WERI-Rb-1 (cell line): ENCODE measurements around the gene CEBPA.

Experiments
- DNase-seq: peaks from one replicate; pipeline ENCODE4 v3.0.0-alpha.2; 2020
- H3K27ac ChIP-seq: fragments of 250-450 bp; sonication (Bioruptor Pico); 2 replicates; pipeline ENCODE4 v1.5.1; 2020; ENCODE audit warnings: mild to moderate bottlenecking, moderate library complexity
- H3K27me3 ChIP-seq: fragments of 250-450 bp; sonication (Bioruptor Pico); 2 replicates; pipeline ENCODE4 v1.5.1; 2021; ENCODE audit warnings: mild to moderate bottlenecking, low read depth, moderate library complexity; ENCODE audit not compliant: insufficient read depth, severe bottlenecking
- H3K36me3 ChIP-seq: fragments of 250-450 bp; sonication (Bioruptor Pico); 2 replicates; pipeline ENCODE4 v1.5.1; 2020; ENCODE audit warnings: mild to moderate bottlenecking, moderate library complexity
- H3K4me3 ChIP-seq: 2 replicates; pipeline ENCODE4 v1.5.1; 2011; ENCODE audit warnings: low read depth, mild to moderate bottlenecking, control low read depth, low read length
- H3K9me3 ChIP-seq: fragments of 250-450 bp; sonication (Bioruptor Pico); 2 replicates; pipeline ENCODE4 v1.5.1; 2021; ENCODE audit warnings: mild to moderate bottlenecking, moderate library complexity; ENCODE audit not compliant: severe bottlenecking
- TF ChIP-seq, protein P1 (sequence below): IDR thresholded peaks from 2 replicates; pipeline ENCODE4 v1.5.1; 2011; ENCODE audit warnings: low read depth, mild to moderate bottlenecking, control low read depth, inconsistent platforms, low read length

CEBPA gene

DNA sequence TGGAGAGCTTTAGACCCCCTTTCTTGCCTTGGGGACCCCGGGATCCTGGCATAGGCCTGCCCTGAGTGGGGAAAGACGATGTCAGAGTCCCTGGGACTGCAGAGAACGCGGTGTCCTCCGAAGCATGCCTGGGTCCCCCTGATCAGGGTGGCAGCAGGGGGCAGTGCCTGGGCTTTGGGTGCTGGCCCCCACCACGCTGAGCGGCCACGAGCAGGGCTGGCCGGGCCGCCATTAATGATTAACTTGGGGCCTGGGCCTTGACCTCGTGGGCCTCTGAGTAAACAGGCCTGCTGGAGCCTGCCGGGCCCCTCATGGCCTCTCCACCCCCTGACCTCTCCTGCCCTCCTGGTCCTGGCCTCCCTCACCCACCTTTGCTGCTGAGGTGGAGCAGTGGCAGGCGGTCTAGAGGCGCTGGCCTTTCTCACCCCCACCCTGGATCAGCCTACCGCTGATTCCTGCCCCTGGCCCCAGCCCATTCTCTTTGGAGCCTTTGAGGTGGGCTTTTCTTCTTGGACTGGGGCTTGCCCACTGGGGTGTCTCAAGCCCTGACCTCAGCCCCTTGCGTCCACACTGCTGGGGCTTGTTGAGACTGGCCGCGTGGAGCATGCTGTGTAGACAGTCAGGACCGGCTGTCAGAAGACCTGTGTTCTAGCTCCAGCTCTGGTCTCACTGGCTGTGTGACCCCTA is 26.3 kb downstream of the CEBPA start:
- DNase-seq, result no peak
- H3K4me3 ChIP-seq, result no peak overlapping the region
- H3K27me3 ChIP-seq, result no peaks in the 10 kb centered on the region
- no peaks in the 10 kb centered on the region for H3K9me3 ChIP-seq
- H3K36me3 ChIP-seq, result no peaks in the 10 kb centered on the region
- TF ChIP-seq, protein P1, sequence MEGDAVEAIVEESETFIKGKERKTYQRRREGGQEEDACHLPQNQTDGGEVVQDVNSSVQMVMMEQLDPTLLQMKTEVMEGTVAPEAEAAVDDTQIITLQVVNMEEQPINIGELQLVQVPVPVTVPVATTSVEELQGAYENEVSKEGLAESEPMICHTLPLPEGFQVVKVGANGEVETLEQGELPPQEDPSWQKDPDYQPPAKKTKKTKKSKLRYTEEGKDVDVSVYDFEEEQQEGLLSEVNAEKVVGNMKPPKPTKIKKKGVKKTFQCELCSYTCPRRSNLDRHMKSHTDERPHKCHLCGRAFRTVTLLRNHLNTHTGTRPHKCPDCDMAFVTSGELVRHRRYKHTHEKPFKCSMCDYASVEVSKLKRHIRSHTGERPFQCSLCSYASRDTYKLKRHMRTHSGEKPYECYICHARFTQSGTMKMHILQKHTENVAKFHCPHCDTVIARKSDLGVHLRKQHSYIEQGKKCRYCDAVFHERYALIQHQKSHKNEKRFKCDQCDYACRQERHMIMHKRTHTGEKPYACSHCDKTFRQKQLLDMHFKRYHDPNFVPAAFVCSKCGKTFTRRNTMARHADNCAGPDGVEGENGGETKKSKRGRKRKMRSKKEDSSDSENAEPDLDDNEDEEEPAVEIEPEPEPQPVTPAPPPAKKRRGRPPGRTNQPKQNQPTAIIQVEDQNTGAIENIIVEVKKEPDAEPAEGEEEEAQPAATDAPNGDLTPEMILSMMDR, result no peak
- no peak overlapping the region for H3K27ac ChIP-seq

DNA sequence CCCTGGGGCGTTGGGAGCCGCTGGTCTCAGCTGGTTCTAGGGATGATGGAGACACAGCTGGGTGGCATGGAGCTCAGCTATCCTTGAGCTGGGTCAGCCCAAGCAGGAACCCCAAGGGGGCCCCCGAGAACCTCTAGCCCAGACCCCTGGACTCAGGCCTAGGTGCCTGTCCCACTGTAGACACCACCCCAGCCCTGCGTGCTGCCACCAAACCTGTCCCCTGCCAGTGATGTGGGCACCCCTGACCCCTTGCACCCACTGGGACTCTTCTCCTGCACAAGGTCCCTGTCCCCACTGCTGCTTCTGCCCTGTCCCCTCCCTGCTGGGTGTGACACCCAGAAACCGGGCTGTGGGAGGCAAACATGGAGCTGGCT is 26.8 kb downstream of the CEBPA start:
- H3K4me3 ChIP-seq, result no peak overlapping the region
- TF ChIP-seq, protein P1, result no peak
- no peaks in the 10 kb centered on the region for H3K27me3 ChIP-seq
- H3K9me3 ChIP-seq, result no peaks in the 10 kb centered on the region
- H3K27ac ChIP-seq, result no peak overlapping the region
- DNase-seq, result no peak
- no peaks in the 10 kb centered on the region for H3K36me3 ChIP-seq

DNA sequence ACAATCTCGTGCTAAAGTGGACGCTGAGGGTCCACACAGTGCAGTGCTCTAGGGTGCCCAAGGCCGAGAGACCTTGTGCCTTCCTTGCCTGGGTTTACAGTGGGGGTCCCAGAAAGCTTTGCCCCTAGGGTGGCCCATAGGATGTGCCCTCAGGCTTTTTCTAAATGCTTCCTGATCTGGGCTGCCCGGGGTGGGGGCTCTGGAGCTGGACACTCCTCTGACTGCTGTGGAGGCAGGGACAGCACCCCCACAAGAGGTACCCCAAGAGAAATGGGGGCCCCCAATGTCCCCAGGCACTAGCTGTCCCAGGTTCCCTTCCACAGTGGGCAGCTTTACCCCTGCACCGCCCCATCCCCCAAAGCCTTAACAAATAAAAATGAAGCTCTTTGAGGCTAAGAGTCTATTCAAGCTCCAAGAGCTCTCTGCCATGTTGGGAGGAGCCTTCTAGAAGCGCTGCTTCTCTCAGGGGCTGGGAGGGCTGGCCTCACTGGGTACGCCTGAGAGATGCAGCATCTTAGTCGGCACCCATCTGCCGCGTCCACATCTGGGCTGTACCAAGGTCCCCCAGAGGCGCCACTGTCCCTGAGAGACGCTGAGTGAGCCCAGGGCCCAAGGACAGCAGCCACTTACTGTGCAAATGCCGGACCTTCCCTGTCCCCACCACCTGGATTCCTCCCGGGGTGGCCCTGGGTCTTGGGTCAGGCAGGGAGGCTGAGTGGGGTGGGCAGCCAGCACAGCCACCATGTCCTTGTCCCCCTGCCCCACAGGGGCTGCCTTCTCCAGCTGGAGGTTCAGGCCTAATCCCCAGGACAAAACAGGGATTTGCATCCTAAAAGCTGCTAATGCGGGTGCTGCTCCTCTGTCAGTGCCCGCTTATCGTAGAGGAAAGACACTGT is 27.4 kb downstream of the CEBPA start:
- no peaks in the 10 kb centered on the region for H3K27me3 ChIP-seq
- H3K9me3 ChIP-seq, result no peaks in the 10 kb centered on the region
- no peak overlapping the region for H3K4me3 ChIP-seq
- H3K36me3 ChIP-seq, result no peaks in the 10 kb centered on the region
- TF ChIP-seq, protein P1, result no peak
- DNase-seq, result peak; percentile 24
- H3K27ac ChIP-seq, result no peak overlapping the region

DNA sequence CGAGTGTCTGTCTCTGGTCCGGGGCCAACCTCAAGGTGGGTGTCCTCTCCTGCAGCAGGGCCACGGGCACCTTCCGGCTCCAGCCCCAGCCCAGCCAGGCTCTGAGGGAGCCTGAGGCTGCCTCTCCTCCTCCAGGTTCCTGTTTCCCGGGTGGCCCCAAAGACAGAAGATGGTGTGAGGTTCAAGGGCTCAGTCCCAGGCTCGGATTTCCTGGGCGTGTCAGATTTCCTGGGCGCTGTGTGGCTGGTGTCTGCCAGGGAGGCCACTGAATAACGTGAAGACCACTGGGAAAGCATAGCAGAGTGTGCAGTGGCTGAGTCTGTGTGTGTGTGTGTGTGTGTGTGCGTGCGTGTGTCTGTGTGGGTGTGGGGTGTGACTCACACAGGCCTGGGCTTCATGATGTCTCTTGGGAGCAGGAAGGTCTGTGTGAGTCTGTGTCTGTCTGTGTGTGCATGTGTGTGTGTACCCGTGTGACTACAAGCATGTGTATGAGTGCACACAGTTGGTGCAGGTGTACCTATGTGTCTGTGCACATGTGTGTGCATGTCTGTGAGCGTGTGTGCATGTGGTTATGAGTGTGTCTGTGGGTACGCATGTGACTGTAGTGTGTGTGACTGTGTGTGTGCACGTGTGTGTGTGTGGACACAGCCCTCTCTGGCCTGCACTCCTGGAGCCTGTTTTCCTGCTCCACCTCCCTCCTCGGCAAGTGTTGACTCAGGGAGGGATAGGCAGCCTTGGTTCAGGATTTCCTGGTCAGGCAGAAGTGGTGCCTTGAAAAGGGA is 28.3 kb downstream of the CEBPA start:
- Histone ChIP-seq H3K9me3 (no peaks in the 10 kb centered on the region), H3K27me3 (no peaks in the 10 kb centered on the region), H3K27ac (no peak overlapping the region), H3K36me3 (no peaks in the 10 kb centered on the region), H3K4me3 (no peak overlapping the region)
- TF ChIP-seq, protein P1, result no peak
- no peak for DNase-seq

DNA sequence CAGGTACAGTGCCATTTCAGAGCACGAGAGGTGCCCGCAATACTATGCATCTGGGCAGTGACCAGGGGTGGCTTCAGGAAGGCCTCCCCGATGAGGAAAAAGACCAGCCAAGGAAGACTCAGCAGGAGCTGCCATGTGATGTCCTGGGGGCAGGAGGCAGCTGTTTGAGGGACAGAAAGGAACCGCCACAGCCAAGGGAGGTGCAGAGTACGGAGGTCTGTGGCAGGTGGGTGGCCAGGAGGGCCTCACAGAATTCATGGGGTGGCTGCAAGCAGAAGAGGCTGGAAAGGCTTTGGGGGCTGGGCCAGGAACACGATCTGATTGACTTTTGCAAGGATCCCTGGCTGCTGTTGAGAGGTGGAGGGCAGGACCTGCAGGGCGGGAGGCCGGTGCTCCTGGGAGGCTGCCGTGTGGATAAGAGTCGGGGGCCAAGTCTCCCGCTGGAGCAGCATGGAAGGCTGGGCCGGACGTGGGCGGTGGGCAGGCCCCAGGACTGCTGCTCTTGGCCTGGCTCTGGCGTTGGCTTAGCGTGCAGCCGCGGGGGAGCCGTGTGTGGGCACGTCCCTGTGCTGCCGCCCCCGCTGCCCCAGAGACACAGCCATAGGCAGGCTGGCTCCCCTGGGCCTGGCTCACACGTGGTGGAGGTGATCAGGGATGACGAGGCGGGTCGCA is 29.1 kb downstream of the CEBPA start:
- TF ChIP-seq, protein P1, result no peak
- Histone ChIP-seq H3K4me3 (no peak overlapping the region), H3K27me3 (no peaks in the 10 kb centered on the region), H3K36me3 (no peaks in the 10 kb centered on the region), H3K27ac (no peak overlapping the region), H3K9me3 (no peaks in the 10 kb centered on the region)
- no peak for DNase-seq
